GM19099 (cell line): ENCODE results near the gene C1QTNF1.
A peak's percentile ranks its signal among the peaks of the same experiment; 100 is the strongest.

Experiments used
- POLR2A ChIP-seq: IDR thresholded peaks from 3 replicates; pipeline ENCODE4 v1.6.1; 2011; ENCODE audit warnings: low read depth; ENCODE audit not compliant: insufficient read length; ENCODE audit errors: extremely low read depth

The C1QTNF1 gene

DNA sequence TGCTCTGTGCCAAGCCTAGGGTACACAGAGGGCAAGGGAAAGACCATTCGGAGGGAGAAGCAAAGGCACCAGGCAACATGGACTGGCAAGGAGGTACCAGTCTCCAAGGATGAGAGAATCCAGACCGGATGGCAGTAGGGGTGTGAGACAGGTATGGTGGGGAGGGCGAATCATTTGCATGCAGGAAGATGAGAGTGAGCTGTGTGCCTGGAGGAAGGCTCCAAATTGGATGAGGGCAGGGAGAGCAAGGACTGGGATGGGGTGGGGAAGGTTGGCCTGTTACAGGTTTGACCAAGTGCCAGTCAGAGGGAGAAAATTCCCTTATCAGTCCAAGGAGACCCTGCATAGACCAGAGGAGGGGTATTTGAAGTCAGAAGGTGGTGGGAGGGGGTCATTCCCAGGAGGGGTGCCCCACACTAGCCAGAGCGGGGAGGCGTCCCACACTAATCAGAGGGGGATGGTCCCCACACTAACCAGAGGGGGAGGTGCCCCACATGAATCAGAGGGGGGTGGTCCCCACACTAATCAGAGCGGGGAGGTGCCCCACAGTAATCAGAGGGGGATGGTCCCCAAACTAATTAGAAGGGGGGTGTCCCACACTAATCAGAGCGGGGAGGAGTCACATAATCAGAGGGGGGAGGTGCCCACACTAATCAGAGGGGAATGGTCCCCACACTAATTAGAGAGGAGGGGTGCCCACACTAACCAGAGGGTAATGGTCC lies 15.1 kb upstream of the C1QTNF1 start:
- no peak for TF ChIP-seq POLR2A

DNA sequence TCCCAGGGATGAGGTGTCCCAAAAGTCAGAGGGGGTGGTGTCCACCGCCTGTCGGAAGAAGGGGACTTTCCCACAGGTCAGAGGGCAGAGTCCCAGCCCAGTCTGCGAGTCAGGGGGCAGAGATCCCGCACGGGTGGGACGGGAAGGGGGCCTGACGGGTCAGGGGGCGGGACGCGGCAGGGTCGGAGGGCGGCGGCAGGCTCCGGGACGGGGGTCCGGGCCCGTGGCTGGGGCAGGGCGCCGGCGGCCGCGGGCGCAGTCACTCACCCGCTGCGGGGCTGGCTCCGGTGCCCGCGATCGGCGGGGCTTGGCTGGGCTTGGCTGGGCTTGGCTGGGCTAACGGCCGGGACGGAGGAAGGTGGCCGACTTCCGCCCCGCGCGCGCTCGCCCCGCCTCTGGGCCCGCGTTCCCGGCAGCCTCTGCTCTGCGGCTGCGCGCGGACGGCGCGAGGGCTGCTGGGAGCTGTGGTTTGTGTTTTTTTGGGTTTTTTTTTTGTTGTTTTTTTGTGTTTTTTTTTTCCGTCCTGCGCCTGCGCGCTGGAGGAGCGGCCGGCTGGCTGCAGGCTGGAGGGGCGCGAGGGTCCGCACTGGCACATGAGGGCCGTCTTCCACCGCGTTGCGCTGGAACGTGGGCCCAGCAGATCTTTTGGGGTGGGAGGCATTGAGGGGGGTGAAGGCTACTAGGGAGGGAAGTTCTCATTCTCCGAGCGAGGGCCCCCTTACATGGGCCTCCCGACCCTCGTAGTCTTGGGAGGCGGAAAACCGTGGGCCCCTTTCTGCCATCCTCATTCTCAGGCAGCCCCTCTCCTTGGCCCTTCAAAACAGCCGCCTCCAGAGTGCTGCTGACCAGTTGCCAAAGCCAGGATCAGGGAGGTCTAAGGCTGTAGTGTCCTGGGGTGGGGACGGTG lies 14.3 kb upstream of the C1QTNF1 start, which contains the start of gene CANT1:
Gene CANT1 (minus strand): TSS at position 368 of the 907 bp plus-strand sequence. CDS start 12,142 bp downstream, outside the sequence.
- peak; percentile 84 for TF ChIP-seq POLR2A

DNA sequence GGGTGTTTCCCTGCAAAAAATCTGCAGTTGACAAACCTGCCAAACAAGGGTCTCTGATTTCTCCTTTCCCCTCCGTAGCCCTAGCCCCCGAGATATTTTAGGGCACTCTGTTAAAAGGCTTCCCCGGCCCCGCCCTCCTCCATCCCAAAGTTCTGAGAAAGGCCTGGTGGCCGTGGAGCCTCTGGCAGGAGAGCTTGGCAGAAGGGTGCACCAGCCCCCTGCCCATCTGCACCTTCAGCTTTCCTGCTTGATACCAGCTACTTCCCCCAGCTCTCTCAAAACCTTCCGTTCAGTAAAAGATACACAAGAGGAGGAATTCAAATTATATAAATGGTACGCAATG lies 13.7 kb upstream of the C1QTNF1 start:
- TF ChIP-seq POLR2A = no peak

DNA sequence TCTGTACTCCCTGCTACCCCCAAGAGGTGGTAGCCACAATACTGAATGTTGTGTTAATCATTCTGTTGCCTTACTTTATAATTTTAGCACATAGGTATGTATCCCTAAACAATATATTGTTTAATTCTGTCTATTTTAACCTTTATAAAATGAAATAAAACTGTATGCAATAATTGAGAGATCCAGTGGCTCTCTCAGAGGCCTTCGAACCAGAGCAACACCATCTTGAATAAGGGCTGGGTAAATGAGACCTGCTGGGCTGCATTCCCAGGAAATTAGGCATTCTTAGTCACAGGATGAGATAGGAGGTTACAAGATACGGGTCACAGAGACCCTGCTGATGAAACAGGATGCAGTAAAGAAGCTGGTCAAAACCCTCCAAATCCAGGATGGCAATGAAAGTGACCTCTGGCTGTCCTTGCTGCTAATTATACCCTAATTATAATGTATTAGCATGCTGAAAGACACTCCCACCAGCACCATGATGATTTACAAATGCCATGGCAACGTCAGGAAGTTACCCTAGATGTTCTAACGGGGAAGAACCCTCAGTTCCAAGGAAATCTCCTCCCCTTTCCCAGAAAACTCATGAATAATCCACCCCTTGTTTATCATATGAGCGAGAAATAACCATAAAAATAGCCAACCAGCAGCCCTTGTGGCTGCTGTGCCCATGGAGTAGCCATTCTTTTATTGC lies 12.4 kb upstream of the C1QTNF1 start:
- TF ChIP-seq POLR2A = no peak

GRCh38 chr17:79012563-79013134 lies 11.3 kb upstream of the C1QTNF1 start:
- TF ChIP-seq POLR2A = no peak

DNA sequence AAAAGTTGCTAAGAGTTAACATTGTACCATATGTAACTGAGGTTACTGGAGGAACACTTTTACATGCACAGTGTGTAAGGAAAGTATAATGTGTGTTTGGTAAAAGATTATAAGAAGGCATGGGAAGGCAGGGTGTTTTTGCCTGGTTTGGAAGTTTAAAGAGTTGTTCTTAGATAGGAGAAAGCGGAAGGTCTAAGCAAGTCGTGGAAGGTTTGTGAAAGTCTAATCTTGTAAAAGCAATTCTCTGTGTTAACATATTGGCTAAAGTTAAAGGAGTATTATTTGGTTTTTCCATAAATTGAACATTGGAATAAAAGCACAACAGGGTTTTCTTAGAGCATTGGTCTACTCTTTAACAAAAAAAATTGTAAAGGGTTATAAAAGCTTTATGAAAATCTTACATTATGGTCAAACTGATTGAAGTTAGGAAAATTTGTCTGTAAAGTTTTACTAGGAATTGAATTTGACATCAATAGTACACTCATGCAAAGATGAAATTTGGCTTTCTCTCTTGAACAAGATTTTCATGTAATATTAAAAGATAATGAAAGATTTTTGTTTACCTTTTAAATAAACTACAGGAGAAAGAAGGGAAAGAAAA lies 9.7 kb upstream of the C1QTNF1 start:
- no peak for TF ChIP-seq POLR2A

DNA sequence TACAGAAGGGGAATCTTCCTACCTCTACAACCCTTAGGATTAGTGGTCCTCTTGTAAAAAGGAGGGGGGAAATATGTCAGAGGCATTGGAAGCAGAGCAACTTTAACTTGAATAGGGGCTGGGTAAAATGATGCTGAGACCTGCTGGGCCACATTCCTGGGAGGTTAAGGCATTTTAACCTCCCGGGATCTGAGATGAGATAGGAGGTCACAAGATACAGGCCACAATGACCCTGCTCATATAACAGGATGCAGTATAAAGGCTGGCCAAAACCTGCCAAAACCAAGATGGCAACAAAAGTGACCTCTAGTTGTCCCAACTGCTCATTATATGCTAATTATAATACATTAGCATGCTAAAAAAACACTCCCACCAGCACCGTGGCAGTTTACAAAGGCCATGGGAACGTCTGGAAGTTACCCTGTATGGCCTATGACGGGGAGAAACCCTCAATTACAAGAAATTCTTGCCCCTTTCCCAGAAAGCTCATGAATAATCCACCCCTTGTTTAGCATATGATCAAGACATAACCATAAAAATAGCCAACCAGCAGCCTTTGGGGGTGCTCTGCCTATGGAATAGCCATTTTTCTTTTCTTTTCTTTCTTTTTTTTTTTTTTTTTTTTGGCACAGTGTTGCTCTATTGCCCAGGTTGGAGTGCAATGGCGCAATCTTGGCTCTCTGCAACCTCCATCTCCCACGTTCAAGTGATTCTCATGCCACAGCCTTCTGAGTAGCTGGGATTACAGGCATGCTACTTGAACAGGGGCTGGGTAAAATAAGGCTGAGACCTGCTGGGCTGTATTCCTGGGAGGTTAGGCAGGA lies 6.2 kb upstream of the C1QTNF1 start:
- no peak for TF ChIP-seq POLR2A

DNA sequence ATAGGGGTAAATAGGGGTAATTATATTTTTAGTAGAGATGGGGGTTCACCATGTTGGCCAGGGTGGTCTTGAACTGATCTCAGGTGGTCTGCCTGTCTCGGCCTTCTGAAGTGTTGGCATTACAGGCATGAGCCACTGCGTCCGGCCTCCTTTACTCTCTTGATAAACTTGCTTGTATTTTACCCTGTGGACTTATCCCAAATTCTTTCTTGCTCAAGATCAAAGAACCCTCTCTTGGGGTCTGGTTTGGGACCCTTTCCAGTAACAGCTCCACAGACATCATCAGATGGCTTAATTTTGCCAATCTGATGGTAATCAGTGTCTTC lies 5.6 kb upstream of the C1QTNF1 start:
- no peak for TF ChIP-seq POLR2A

GRCh38 chr17:79019261-79019631 lies 4.7 kb upstream of the C1QTNF1 start:
- TF ChIP-seq POLR2A = no peak

GRCh38 chr17:79019632-79020584 lies 4.1 kb upstream of the C1QTNF1 start:
- no peak for TF ChIP-seq POLR2A

DNA sequence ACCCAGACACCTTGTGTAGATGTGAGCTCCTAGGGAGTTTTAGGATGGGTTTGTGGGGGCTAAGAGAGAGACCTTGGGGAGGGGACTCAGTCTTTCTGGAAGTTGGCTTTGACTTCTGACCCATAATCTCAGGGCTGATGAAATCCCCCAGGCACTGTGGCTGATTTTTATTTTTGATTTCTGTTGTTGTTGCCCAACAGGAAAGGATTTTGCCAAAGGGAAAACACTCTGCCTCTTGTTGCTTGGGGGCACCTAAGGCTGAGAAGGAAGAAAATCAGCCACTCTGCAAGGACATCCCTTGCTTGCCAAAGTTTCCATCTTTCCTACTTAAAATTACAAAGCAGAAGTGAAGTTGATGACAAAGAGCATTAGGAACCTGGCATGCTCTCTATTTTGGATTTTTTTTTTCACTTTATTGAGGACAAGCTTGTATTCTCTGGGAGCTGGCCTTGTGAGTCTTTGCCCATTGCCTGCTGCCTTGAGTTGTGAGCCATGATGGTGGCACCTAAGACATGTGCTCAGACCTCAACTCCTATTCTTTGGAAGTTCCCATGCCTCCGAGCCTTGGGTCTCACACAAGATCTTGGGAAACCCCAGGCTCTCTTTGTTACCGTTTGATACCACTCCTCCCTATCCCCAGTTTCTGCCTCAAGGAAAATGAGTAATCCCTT lies 3.2 kb upstream of the C1QTNF1 start:
- no peak for TF ChIP-seq POLR2A

DNA sequence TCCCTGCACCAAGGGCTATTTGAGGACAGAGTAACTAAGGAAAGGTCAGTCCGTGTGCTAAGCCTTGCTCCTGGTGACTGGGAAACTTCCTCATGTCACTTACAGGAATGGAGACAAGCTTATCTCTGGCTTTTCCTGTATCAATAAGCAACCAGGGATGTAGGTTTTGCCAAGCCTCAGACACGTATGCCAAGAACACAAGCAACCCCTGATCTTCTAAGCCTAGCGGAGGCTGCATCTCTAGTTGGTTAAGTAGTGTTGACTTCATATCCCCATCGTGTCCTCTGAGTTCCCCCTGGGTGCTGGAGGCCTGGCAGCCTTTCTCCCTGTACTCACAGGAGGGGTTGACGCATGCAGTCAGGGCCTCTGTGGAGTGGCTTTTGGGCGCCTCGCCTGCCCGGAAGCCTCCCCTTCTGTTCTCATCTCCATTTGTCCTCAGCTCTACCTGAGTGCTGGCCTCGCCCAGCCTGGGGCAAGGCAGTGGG lies 1.4 kb upstream of the C1QTNF1 start:
- no peak for TF ChIP-seq POLR2A
